HEK293 (cell line): ENCODE measurements around the gene OR2L5.

ENCODE experiments used
- CTCF ChIA-PET: fragments of 350-600 bp; formaldehyde crosslinking; extraction: SDS; loops from one replicate; lab custom pipeline; 2021; ENCODE audit warnings: antibody characterized with exemption; lab: Yijun Ruan, JAX
- POLR2A ChIA-PET: fragments of 300-600 bp; formaldehyde crosslinking; extraction: SDS; loops from one replicate; lab custom pipeline; 2020; ENCODE audit warnings: antibody characterized with exemption, inconsistent platforms; lab: Yijun Ruan, JAX
- H3K27ac ChIP-seq: fragments of 200-500 bp; sonication (Bioruptor generic); 2 replicates; pipeline ENCODE4 v1.5.1; 2014; ENCODE audit warnings: low read depth, low read length, control low read depth, inconsistent platforms; ENCODE audit errors: extremely low read depth
- H3K36me3 ChIP-seq, 2 experiments: fragments of 200-500 bp in 1 of 2; sonication (Bioruptor generic) in 1 of 2; 1 replicate in 1 of 2; 2 replicates in 1 of 2; pipeline ENCODE4 v1.5.1; 2014 to 2017; ENCODE audit warnings: inconsistent platforms in 2 of 2, low read length in 2 of 2; ENCODE audit not compliant: control insufficient read depth in 2 of 2, insufficient read depth in 1 of 2
- H3K4me1 ChIP-seq: fragments of 200-500 bp; sonication (Bioruptor generic); 2 replicates; pipeline ENCODE4 v1.5.1; 2014; ENCODE audit warnings: mild to moderate bottlenecking, low read length, inconsistent platforms; ENCODE audit not compliant: control insufficient read depth, insufficient read depth
- H3K4me3 ChIP-seq: 2 replicates; pipeline ENCODE4 v1.5.1; 2011; ENCODE audit warnings: low read depth, mild to moderate bottlenecking, control low read depth, low read length, moderate library complexity
- H3K9me3 ChIP-seq: fragments of 200-500 bp; sonication (Bioruptor generic); 2 replicates; pipeline ENCODE4 v1.5.1; 2014; ENCODE audit warnings: low read depth, low read length, inconsistent platforms; ENCODE audit not compliant: control insufficient read depth, insufficient read depth
- ATF2 ChIP-seq: fragments of 450-650 bp; formaldehyde crosslinking; IDR thresholded peaks from 2 replicates; pipeline ENCODE4 v1.5.1; 2016; ENCODE audit warnings: missing biosample characterization, missing genetic modification characterization, low read depth
- KLF1 ChIP-seq: fragments of 450-650 bp; formaldehyde crosslinking; IDR thresholded peaks from 2 replicates; pipeline ENCODE4 v1.5.1; 2016; ENCODE audit warnings: missing biosample characterization, missing genetic modification characterization
- KLF16 ChIP-seq: fragments of 450-650 bp; formaldehyde crosslinking; IDR thresholded peaks from 2 replicates; pipeline ENCODE4 v1.5.1; 2017; ENCODE audit warnings: missing biosample characterization, missing genetic modification characterization
- KLF7 ChIP-seq: fragments of 450-650 bp; formaldehyde crosslinking; IDR thresholded peaks from 2 replicates; pipeline ENCODE4 v1.5.1; 2016; ENCODE audit warnings: missing biosample characterization, missing genetic modification characterization, borderline replicate concordance
- SP3 ChIP-seq: fragments of 450-650 bp; formaldehyde crosslinking; IDR thresholded peaks from 2 replicates; pipeline ENCODE4 v1.5.1; 2016; ENCODE audit warnings: missing biosample characterization, missing genetic modification characterization
- ZBTB20 ChIP-seq: fragments of 450-650 bp; formaldehyde crosslinking; IDR thresholded peaks from 2 replicates; pipeline ENCODE4 v1.5.1; 2016; ENCODE audit warnings: missing biosample characterization, missing genetic modification characterization
- ZFP3 ChIP-seq: fragments of 450-650 bp; formaldehyde crosslinking; IDR thresholded peaks from 2 replicates; pipeline ENCODE4 v1.5.1; 2016; ENCODE audit warnings: low read depth, missing biosample characterization, missing genetic modification characterization
- ZNF112 ChIP-seq: fragments of 450-650 bp; formaldehyde crosslinking; IDR thresholded peaks from 2 replicates; pipeline ENCODE4 v1.5.0; 2017; ENCODE audit warnings: missing biosample characterization, missing genetic modification characterization
- ZNF121 ChIP-seq: fragments of 450-650 bp; formaldehyde crosslinking; IDR thresholded peaks from 2 replicates; pipeline ENCODE4 v1.5.1; 2016; ENCODE audit warnings: missing biosample characterization, missing genetic modification characterization
- ZNF184 ChIP-seq: fragments of 450-650 bp; IDR thresholded peaks from 2 replicates; pipeline ENCODE4 v1.5.1; 2018; ENCODE audit warnings: missing biosample characterization, mild to moderate bottlenecking, missing genetic modification characterization
- ZNF2 ChIP-seq: fragments of 450-650 bp; formaldehyde crosslinking; IDR thresholded peaks from 2 replicates; pipeline ENCODE4 v1.5.1; 2016; ENCODE audit warnings: missing biosample characterization, missing genetic modification characterization
- ZNF239 ChIP-seq: fragments of 450-650 bp; formaldehyde crosslinking; IDR thresholded peaks from 2 replicates; pipeline ENCODE4 v1.5.1; 2016; ENCODE audit warnings: missing biosample characterization, missing genetic modification characterization
- ZNF311 ChIP-seq: fragments of 450-650 bp; formaldehyde crosslinking; IDR thresholded peaks from 2 replicates; pipeline ENCODE4 v1.5.1; 2017; ENCODE audit warnings: missing biosample characterization, missing genetic modification characterization, borderline replicate concordance
- ZNF416 ChIP-seq: fragments of 450-650 bp; formaldehyde crosslinking; IDR thresholded peaks from 2 replicates; pipeline ENCODE4 v1.5.1; 2016; ENCODE audit warnings: missing biosample characterization, missing genetic modification characterization
- ZNF423 ChIP-seq: fragments of 450-650 bp; formaldehyde crosslinking; IDR thresholded peaks from 2 replicates; pipeline ENCODE4 v1.5.1; 2016; ENCODE audit warnings: missing biosample characterization, missing genetic modification characterization
- ZNF488 ChIP-seq: fragments of 450-650 bp; formaldehyde crosslinking; IDR thresholded peaks from 2 replicates; pipeline ENCODE4 v1.5.1; 2016; ENCODE audit warnings: missing biosample characterization, missing genetic modification characterization
- ZNF510 ChIP-seq: fragments of 450-650 bp; formaldehyde crosslinking; IDR thresholded peaks from 2 replicates; pipeline ENCODE4 v1.5.1; 2018; ENCODE audit warnings: mild to moderate bottlenecking, missing genetic modification characterization, missing biosample characterization; ENCODE audit not compliant: insufficient replicate concordance
- ZNF560 ChIP-seq: fragments of 450-650 bp; formaldehyde crosslinking; IDR thresholded peaks from 2 replicates; pipeline ENCODE4 v1.5.1; 2017; ENCODE audit warnings: missing biosample characterization, missing genetic modification characterization, borderline replicate concordance
- ZNF660 ChIP-seq: fragments of 450-650 bp; IDR thresholded peaks from 2 replicates; pipeline ENCODE4 v1.5.1; 2018; ENCODE audit warnings: missing biosample characterization, mild to moderate bottlenecking, missing genetic modification characterization
- ZNF830 ChIP-seq: fragments of 450-650 bp; IDR thresholded peaks from 2 replicates; pipeline ENCODE4 v1.5.0; 2018; ENCODE audit warnings: missing biosample characterization, missing genetic modification characterization, low read depth, mild to moderate bottlenecking, moderate library complexity
- TF ChIP-seq, protein P1 (sequence below): fragments of 450-650 bp; formaldehyde crosslinking; IDR thresholded peaks from 2 replicates; pipeline ENCODE4 v1.5.1; 2016; ENCODE audit warnings: missing biosample characterization, missing genetic modification characterization
- TF ChIP-seq, protein P2 (sequence below): fragments of 450-650 bp; formaldehyde crosslinking; IDR thresholded peaks from 2 replicates; pipeline ENCODE4 v1.5.1; 2016; ENCODE audit warnings: missing biosample characterization, missing genetic modification characterization

Gene OR2L5

DNA sequence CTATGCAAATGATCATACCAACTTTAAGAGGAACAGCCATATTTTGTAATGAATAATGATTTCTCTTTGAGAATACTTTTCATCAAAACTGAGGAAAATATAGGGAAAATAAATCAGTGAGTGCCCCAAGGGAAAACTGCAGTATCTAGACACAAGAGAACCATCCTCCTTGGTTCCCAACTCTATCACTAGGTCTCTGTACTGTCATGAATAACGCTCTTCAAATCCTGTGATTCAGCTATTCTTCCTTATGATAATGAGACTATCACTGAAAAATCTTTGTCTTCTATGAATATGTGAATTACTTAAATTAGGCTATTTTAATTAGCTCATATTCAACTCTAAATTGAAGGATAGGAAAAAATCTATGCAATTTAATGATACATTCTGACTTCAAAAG, 2.3 kb downstream of the OR2L5 start:
- TF ChIP-seq ZNF2 (tag by site-specific recombination) (no peak), ZFP3 (tag by site-specific recombination) (no peak), ZNF488 (no peak), ZNF184 (no peak), SP3 (no peak), ZNF239 (no peak), ZNF423 (no peak), KLF1 (no peak), KLF16 (tag by site-specific recombination) (no peak), KLF7 (no peak), ZNF112 (no peak)
- TF ChIP-seq, protein P1, sequence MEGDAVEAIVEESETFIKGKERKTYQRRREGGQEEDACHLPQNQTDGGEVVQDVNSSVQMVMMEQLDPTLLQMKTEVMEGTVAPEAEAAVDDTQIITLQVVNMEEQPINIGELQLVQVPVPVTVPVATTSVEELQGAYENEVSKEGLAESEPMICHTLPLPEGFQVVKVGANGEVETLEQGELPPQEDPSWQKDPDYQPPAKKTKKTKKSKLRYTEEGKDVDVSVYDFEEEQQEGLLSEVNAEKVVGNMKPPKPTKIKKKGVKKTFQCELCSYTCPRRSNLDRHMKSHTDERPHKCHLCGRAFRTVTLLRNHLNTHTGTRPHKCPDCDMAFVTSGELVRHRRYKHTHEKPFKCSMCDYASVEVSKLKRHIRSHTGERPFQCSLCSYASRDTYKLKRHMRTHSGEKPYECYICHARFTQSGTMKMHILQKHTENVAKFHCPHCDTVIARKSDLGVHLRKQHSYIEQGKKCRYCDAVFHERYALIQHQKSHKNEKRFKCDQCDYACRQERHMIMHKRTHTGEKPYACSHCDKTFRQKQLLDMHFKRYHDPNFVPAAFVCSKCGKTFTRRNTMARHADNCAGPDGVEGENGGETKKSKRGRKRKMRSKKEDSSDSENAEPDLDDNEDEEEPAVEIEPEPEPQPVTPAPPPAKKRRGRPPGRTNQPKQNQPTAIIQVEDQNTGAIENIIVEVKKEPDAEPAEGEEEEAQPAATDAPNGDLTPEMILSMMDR, result no peak
- ChIA-PET POLR2A (no interaction called here), CTCF (no interaction called here)

DNA sequence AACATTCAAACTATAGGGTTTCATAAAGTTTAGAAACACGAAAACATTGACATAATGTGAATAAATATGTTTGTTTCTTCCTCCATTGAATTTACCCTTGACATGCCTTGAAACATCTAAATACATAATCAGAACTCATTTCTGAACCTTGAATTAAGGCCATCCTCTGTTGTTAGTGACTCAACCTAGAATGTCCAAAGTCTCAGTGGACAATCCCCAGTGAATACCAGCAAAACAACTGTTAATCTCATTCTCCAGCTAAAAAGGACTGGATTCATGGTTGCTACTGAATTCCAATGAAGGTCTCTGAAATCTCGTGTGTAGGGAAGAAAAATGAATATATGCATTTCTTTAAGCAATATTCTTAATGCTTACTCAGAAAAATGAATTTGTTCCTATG, 16.3 kb downstream of the OR2L5 start, which contains the start of gene OR2L2:
Gene OR2L2 (plus strand): TSS at position 301 of the 400 bp plus-strand sequence. CDS start 8,198 bp downstream, outside the sequence.
- CTCF ChIA-PET, result no interaction called here
- POLR2A ChIA-PET, result no interaction called here
- H3K4me1 ChIP-seq, result no peaks in the 10 kb centered on the region
- H3K27ac ChIP-seq, result no peak within 1 kb of the TSS
- no peak for TF ChIP-seq ZNF311
- no peak for TF ChIP-seq ZNF416 (tag by site-specific recombination)
- no peak for TF ChIP-seq ZNF560 (tag by site-specific recombination)
- no peak for TF ChIP-seq ZNF121
- TF ChIP-seq ZBTB20, result no peak
- TF ChIP-seq ZNF510, result no peak
- TF ChIP-seq ZNF660, result no peak
- no peak for TF ChIP-seq ZNF423
- no peaks in the 10 kb centered on the region for H3K9me3 ChIP-seq
- H3K4me3 ChIP-seq, result no peak within 1 kb of the TSS
- no peaks in the 10 kb centered on the region for H3K36me3 ChIP-seq

More for the DNA sequence above, 2.3 kb downstream of the OR2L5 start:
- Histone ChIP-seq H3K27ac (no peak overlapping the region), H3K36me3 (no peaks in the 10 kb centered on the region), H3K9me3 (no peaks in the 10 kb centered on the region), H3K4me3 (no peak overlapping the region), H3K4me1 (no peaks in the 10 kb centered on the region)

GRCh38 chr1:248045209-248045608, 31.7 kb downstream of the OR2L5 start:
- Histone ChIP-seq H3K27ac (no peak overlapping the region), H3K4me1 (no peaks in the 10 kb centered on the region), H3K9me3 (no peaks in the 10 kb centered on the region), H3K4me3 (no peak overlapping the region), H3K36me3 (no peaks in the 10 kb centered on the region)
- POLR2A ChIA-PET, result no interaction called here
- CTCF ChIA-PET, result no interaction called here
- TF ChIP-seq, protein P2, sequence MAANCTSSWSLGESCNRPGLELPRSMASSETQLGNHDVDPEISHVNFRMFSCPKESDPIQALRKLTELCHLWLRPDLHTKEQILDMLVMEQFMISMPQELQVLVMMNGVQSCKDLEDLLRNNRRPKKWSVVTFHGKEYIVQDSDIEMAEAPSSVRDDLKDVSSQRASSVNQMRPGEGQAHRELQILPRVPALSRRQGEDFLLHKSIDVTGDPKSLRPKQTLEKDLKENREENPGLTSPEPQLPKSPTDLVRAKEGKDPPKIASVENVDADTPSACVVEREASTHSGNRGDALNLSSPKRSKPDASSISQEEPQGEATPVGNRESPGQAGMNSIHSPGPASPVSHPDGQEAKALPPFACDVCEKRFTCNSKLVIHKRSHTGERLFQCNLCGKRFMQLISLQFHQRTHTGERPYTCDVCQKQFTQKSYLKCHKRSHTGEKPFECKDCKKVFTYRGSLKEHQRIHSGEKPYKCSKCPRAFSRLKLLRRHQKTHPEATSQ (tag by site-specific recombination), result no peak
- TF ChIP-seq ATF2 (tag by site-specific recombination) (no peak), ZNF830 (tag by site-specific recombination) (no peak), ZNF311 (no peak)
